H9 (cell line): ENCODE data around the gene FAM13B. TPM values are rescaled to one million over a fixed set of nuclear protein-coding genes. Genes with fewer than 3 reads are reported as not detected.
"Not testable (repeated sequence)": the region's sequence is repeated elsewhere in the genome, so short reads cannot be mapped to it uniquely, and the experiment has no call there.

Source experiments
- DNase-seq: peaks from one replicate; pipeline ENCODE4 v3.0.0-alpha.2; 2017
- H2AFZ ChIP-seq: one replicate; pipeline ENCODE4 v1.6.1; 2013; ENCODE audit warnings: mild to moderate bottlenecking, low read length, control low read depth, moderate library complexity
- H2AK5ac ChIP-seq: 2 replicates; pipeline ENCODE4 v1.6.1; 2013; ENCODE audit warnings: low read length, control low read depth, mixed read lengths; ENCODE audit not compliant: insufficient read length
- H2BK120ac ChIP-seq: one replicate; pipeline ENCODE4 v1.6.1; 2013; ENCODE audit warnings: low read depth, mild to moderate bottlenecking, low read length, control low read depth, inconsistent platforms; ENCODE audit not compliant: poor library complexity, severe bottlenecking
- H2BK12ac ChIP-seq: 2 replicates; pipeline ENCODE4 v1.6.1; 2013; ENCODE audit warnings: low read length, control low read depth, mixed read lengths, low read depth; ENCODE audit not compliant: insufficient read length
- H2BK15ac ChIP-seq: 2 replicates; pipeline ENCODE4 v1.6.1; 2013; ENCODE audit warnings: low read depth, low read length, control low read depth
- H2BK20ac ChIP-seq: one replicate; pipeline ENCODE4 v1.6.1; 2013; ENCODE audit warnings: low read depth, mild to moderate bottlenecking, low read length, control low read depth, inconsistent platforms; ENCODE audit not compliant: poor library complexity, severe bottlenecking
- H2BK5ac ChIP-seq: 2 replicates; pipeline ENCODE4 v1.6.1; 2013; ENCODE audit warnings: low read length, control low read depth, mixed read lengths; ENCODE audit not compliant: insufficient read length
- H3K14ac ChIP-seq: 2 replicates; pipeline ENCODE4 v1.6.1; 2013; ENCODE audit warnings: low read length, control low read depth; ENCODE audit not compliant: insufficient read depth
- H3K18ac ChIP-seq: 2 replicates; pipeline ENCODE4 v1.6.1; 2013; ENCODE audit warnings: low read depth, mild to moderate bottlenecking, mixed read lengths, low read length, control low read depth; ENCODE audit not compliant: insufficient read length
- H3K23ac ChIP-seq: 2 replicates; pipeline ENCODE4 v1.6.1; 2013; ENCODE audit warnings: low read length, control low read depth, mixed read lengths, low read depth; ENCODE audit not compliant: insufficient read length
- H3K23me2 ChIP-seq: 2 replicates; pipeline ENCODE4 v1.6.1; 2013; ENCODE audit warnings: low read depth, mild to moderate bottlenecking, mixed read lengths, low read length, control low read depth; ENCODE audit not compliant: insufficient read length, poor library complexity, severe bottlenecking
- H3K27ac ChIP-seq: 2 replicates; pipeline ENCODE4 v1.5.1; 2013; ENCODE audit warnings: low read length, control low read depth, mixed read lengths, low read depth; ENCODE audit not compliant: insufficient read length
- H3K27me3 ChIP-seq: 2 replicates; pipeline ENCODE4 v1.6.1; 2013; ENCODE audit warnings: low read length, control low read depth, inconsistent platforms; ENCODE audit not compliant: insufficient read depth
- H3K4ac ChIP-seq: 2 replicates; pipeline ENCODE4 v1.6.1; 2013; ENCODE audit warnings: low read depth, mild to moderate bottlenecking, control low read depth, inconsistent platforms, low read length, moderate library complexity
- H3K4me1 ChIP-seq: 2 replicates; pipeline ENCODE4 v1.6.1; 2013; ENCODE audit warnings: low read length, control low read depth, inconsistent platforms; ENCODE audit not compliant: insufficient read depth
- H3K4me2 ChIP-seq: 2 replicates; pipeline ENCODE4 v1.6.1; 2013; ENCODE audit warnings: low read length, control low read depth, mixed read lengths; ENCODE audit not compliant: insufficient read length, insufficient read depth
- H3K56ac ChIP-seq: 2 replicates; pipeline ENCODE4 v1.6.1; 2013; ENCODE audit warnings: low read depth, mild to moderate bottlenecking, mixed read lengths, low read length, control low read depth; ENCODE audit not compliant: insufficient read length
- H3K79me1 ChIP-seq: 2 replicates; pipeline ENCODE4 v1.6.1; 2013; ENCODE audit warnings: low read depth, mild to moderate bottlenecking, moderate library complexity, low read length, control low read depth, inconsistent platforms; ENCODE audit not compliant: insufficient read depth, poor library complexity, severe bottlenecking
- H3K79me2 ChIP-seq: 2 replicates; pipeline ENCODE4 v1.6.1; 2013; ENCODE audit warnings: low read length, control low read depth, inconsistent platforms; ENCODE audit not compliant: insufficient read depth
- H3K9ac ChIP-seq: 2 replicates; pipeline ENCODE4 v1.6.1; 2013; ENCODE audit warnings: low read length, control low read depth, mixed read lengths; ENCODE audit not compliant: insufficient read length; ENCODE audit errors: extremely low read depth
- H3K9me3 ChIP-seq: one replicate; pipeline ENCODE4 v1.6.1; 2013; ENCODE audit warnings: low read depth, low read length, inconsistent platforms; ENCODE audit not compliant: control insufficient read depth
- H3T11ph ChIP-seq: one replicate; pipeline ENCODE4 v1.6.1; 2013; ENCODE audit warnings: mild to moderate bottlenecking, low read length, control low read depth, inconsistent platforms
- H4K20me1 ChIP-seq: one replicate; pipeline ENCODE4 v1.6.1; 2013; ENCODE audit not compliant: control insufficient read depth, insufficient read length, insufficient read depth
- H4K5ac ChIP-seq: 2 replicates; pipeline ENCODE4 v1.6.1; 2013; ENCODE audit warnings: low read depth, mild to moderate bottlenecking, mixed read lengths, low read length, control low read depth; ENCODE audit not compliant: insufficient read length
- H4K8ac ChIP-seq: replicated peaks from 2 replicates; pipeline ENCODE4 v1.6.1; 2013; ENCODE audit warnings: low read length, control low read depth, mixed read lengths, low read depth; ENCODE audit not compliant: insufficient read length
- H4K91ac ChIP-seq: 2 replicates; pipeline ENCODE4 v1.6.1; 2013; ENCODE audit warnings: low read depth, mild to moderate bottlenecking, moderate library complexity, mixed read lengths, low read length, control low read depth; ENCODE audit not compliant: insufficient read length
- H3K27ac Mint-ChIP-seq, 3 experiments: 2 replicates in 2 of 3; 3 replicates in 1 of 3; pipeline ENCODE4 v1.8.0; 2020 to 2021; ENCODE audit warnings: mixed read lengths in 3 of 3, mild to moderate bottlenecking in 1 of 3, moderate library complexity in 1 of 3
- H3K27me3 Mint-ChIP-seq: 2 replicates; pipeline ENCODE4 v1.8.0; 2021; ENCODE audit warnings: low read depth, mild to moderate bottlenecking, moderate library complexity, mixed read lengths
- H3K36me3 Mint-ChIP-seq, 3 experiments: 2 replicates in 2 of 3; 3 replicates in 1 of 3; pipeline ENCODE4 v1.8.0; 2020 to 2021; ENCODE audit warnings: low read depth in 3 of 3, mixed read lengths in 3 of 3; ENCODE audit not compliant: insufficient read depth in 1 of 3
- H3K4me1 Mint-ChIP-seq, 2 experiments: 2 replicates each; pipeline ENCODE4 v1.8.0; 2020; ENCODE audit warnings: mixed read lengths in 2 of 2
- H3K4me3 Mint-ChIP-seq, 2 experiments: 2 replicates in 1 of 2; 3 replicates in 1 of 2; pipeline ENCODE4 v1.8.0; 2020 to 2021; ENCODE audit warnings: mild to moderate bottlenecking in 2 of 2, mixed read lengths in 2 of 2, moderate library complexity in 1 of 2
- H3K9me3 Mint-ChIP-seq, 2 experiments: 2 replicates in 1 of 2; 3 replicates in 1 of 2; pipeline ENCODE4 v1.8.0; 2020; ENCODE audit warnings: mild to moderate bottlenecking in 2 of 2, mixed read lengths in 2 of 2, moderate library complexity in 1 of 2
- CTCF ChIP-seq: fragments of 200-600 bp; sonication (generic); conservative IDR thresholded peaks from 3 replicates; pipeline ENCODE4 v1.8.0; 2021; ENCODE audit warnings: antibody characterized with exemption, mild to moderate bottlenecking
- WGBS: extraction: QIAGEN DNeasy Blood & Tissue Kit; methylation state at CpG from one replicate; pipeline ENCODE4 v1.1.7; 2013; ENCODE audit warnings: missing lambda C conversion rate, low lambda C conversion rate, mixed read lengths; ENCODE audit not compliant: insufficient read length; ENCODE audit errors: extremely low coverage; 5-methylcytosine and 5-hydroxymethylcytosine counted together
- total RNA-seq: library from RNA; stranded (reverse); gene quantifications from 2 replicates; pipeline ENCODE4 v1.2.1, GENCODE V29; 2021

The FAM13B gene
- total RNA-seq, 1 experiment from 2014 or later = 23.0 TPM

- Mint-ChIP-seq H3K4me3 (no peak overlapping the region), H3K4me1 (peaks cover 6 to 14% of the 10 kb centered on the region in 2 experiments; a peak in 3 of 4 replicates), H3K9me3 (no peaks in the 10 kb centered on the region), H3K27ac (no peak overlapping the region), H3K27me3 (peaks cover 4% of the 10 kb centered on the region; the same call in 1 of the 2 replicates), H3K36me3 (no peaks in the 10 kb centered on the region)
- Histone ChIP-seq H3K23me2 (no peaks in the 10 kb centered on the region), H3K23ac (no peak overlapping the region), H3K4me1 (no peaks in the 10 kb centered on the region), H3K9me3 (no peaks in the 10 kb centered on the region), H2BK5ac (no peak overlapping the region), H2BK12ac (no peak overlapping the region), H2AK5ac (no peak overlapping the region), H3K4me2 (no peak overlapping the region), H3T11ph (no peak overlapping the region), H3K79me2 (no peaks in the 10 kb centered on the region), H2BK20ac (no peak overlapping the region), H4K91ac (no peak overlapping the region), H3K27me3 (no peaks in the 10 kb centered on the region), H2BK15ac (no peak overlapping the region), H4K5ac (no peak overlapping the region), H3K79me1 (no peaks in the 10 kb centered on the region), H3K18ac (no peak overlapping the region), H4K20me1 (no peaks in the 10 kb centered on the region), H3K56ac (no peak overlapping the region), H3K14ac (no peak overlapping the region), H3K27ac (no peak overlapping the region), H3K4ac (no peak overlapping the region), H4K8ac (no peak overlapping the region), H2AFZ (no peak overlapping the region), H3K9ac (no peak overlapping the region), H2BK120ac (no peak overlapping the region)
- no CpG with 5 or more reads among the region's 3 CpGs for WGBS
- TF ChIP-seq CTCF = no peak
- no peak for DNase-seq
These were observed 20.7 kb upstream of the FAM13B start for GRCh38 chr5:138053554-138053953.

- not testable (repeated sequence) for H3K4me1 ChIP-seq, H3K56ac ChIP-seq, H3K27me3 Mint-ChIP-seq, H3K9ac ChIP-seq, H3K4me2 ChIP-seq, H3K4ac ChIP-seq, H3K9me3 Mint-ChIP-seq, H3K27ac ChIP-seq, H3K23ac ChIP-seq, H2BK15ac ChIP-seq, H3K36me3 Mint-ChIP-seq, H3T11ph ChIP-seq, H3K23me2 ChIP-seq, H4K8ac ChIP-seq, H3K79me2 ChIP-seq, H2BK120ac ChIP-seq, H3K14ac ChIP-seq, H3K18ac ChIP-seq, DNase-seq, H3K9me3 ChIP-seq, H2AFZ ChIP-seq, H3K79me1 ChIP-seq, H4K5ac ChIP-seq, H2BK12ac ChIP-seq, H3K4me3 Mint-ChIP-seq, H4K91ac ChIP-seq, H3K27ac Mint-ChIP-seq, H2AK5ac ChIP-seq, H2BK5ac ChIP-seq, H4K20me1 ChIP-seq, H3K27me3 ChIP-seq, H2BK20ac ChIP-seq
- H3K4me1 Mint-ChIP-seq = peaks cover 6 to 14% of the 10 kb centered on the region in 2 experiments; a peak in 3 of 4 replicates
- WGBS = no CpG with 5 or more reads among the region's 1 CpG
These were observed 19.8 kb upstream of the FAM13B start for GRCh38 chr5:138052718-138053117.
